ENCODE results near the gene DPYD.
A peak's percentile ranks its signal among the peaks of the same experiment; 100 is the strongest.

DPYD gene

DNA sequence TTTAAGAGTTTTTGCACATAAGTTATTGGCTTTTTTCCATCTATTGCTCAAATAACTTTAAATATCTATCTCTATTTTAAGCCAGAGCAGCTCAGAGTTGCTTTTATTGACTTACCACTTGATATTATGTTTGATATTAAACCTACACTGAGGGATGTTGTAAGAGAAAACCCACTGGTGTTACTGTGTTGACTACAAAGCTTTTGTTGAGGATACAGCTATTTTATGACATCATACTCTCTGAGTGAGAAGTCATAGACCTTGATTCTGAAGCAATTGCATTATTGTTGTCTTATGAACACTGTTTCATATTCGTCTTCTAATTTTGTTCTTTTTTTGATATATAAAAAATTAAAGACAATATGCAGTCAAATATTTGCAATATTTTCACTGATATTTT, 638.9 kb downstream of the DPYD start:
- H3K4me3 ChIP-seq (ENCODE audit: low read length) = no peak overlapping the region
- DNase-seq (ENCODE audit: low read depth) = no peak
- TF ChIP-seq, protein P1, sequence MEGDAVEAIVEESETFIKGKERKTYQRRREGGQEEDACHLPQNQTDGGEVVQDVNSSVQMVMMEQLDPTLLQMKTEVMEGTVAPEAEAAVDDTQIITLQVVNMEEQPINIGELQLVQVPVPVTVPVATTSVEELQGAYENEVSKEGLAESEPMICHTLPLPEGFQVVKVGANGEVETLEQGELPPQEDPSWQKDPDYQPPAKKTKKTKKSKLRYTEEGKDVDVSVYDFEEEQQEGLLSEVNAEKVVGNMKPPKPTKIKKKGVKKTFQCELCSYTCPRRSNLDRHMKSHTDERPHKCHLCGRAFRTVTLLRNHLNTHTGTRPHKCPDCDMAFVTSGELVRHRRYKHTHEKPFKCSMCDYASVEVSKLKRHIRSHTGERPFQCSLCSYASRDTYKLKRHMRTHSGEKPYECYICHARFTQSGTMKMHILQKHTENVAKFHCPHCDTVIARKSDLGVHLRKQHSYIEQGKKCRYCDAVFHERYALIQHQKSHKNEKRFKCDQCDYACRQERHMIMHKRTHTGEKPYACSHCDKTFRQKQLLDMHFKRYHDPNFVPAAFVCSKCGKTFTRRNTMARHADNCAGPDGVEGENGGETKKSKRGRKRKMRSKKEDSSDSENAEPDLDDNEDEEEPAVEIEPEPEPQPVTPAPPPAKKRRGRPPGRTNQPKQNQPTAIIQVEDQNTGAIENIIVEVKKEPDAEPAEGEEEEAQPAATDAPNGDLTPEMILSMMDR (conservative IDR thresholded peaks at IDR 0.05; ENCODE audit: low read depth, low read length) = no peak

DNA sequence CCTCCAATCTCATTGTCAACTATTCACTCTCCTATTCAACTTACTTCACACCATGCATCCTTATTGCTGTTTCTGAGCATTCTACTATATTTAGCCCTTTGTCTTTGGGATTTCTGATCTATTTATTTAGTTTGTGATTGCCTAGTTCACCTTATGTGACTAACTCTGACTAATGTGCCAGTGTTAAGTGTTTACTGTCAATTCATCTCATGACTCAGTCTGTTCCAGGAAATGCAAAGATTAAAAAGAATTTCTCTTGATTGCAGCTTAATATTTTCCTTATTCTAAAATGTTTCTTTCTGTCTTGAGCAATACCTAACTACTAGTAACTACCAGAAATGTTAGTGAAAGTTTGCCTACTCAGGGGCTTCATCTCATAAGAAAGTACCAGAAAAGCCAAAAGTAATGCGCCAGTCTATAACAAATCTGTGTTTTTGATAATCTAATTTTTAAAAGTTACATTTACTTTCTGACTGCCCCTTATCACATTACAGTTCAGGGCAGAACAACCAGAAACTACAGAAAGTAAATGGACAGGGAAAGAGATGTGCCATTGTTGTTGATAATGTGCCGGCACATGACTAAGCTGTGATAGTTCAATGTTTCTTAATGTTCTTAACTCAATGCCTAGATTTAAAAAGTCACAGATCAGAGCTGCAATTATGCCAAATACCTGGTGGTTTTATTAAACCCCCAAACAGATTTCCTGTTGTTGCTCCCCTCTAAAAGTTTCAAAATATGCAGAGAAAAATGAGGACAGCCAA, 642.8 kb downstream of the DPYD start:
- no peak overlapping the region for H3K4me3 ChIP-seq (ENCODE audit: low read length)
- peak; percentile 71 for DNase-seq (ENCODE audit: low read depth)
- TF ChIP-seq, protein P1 (conservative IDR thresholded peaks at IDR 0.05; ENCODE audit: low read depth, low read length) = no peak

DNA sequence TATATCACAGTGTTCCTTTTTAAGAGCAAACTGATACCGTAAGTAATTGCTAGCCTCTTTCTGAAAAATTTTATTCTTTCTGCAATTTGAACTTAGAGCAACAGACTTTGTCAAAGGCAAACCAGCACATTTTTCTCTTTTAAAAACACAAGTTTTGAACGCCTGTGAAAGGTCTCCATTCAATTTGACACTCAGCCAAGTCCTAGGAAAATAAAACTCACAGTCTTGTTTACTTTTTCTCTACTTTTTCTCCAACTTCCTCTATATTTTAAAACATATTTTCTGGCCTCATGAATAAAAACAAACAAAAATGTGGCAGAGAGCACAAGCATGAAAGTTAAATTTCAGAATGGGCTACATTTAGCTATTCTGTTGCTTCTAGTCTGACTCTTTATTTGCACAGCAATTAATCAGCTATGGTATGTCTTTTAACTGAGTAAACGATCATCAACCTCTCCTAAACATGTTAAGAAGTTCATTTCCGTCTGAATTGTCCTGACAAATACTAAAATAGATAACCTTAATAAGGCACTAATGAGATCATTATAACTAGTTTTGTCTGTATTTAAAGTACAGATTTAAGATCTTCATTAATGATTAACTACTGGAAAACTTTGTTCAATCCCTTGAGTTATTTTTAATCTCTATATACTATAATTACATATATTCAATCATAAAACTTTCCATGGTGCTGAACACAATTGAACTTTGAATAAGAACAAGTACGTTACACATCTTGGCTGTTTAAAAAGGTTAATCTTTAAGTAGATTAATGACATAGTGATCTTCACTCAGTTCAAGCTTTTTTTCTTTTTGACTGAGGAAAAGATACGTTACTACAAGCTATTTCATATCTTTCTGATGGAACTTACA, 648.7 kb downstream of the DPYD start:
- DNase-seq (ENCODE audit: low read depth) = no peak
- no peak overlapping the region for H3K4me3 ChIP-seq (ENCODE audit: low read length)
- TF ChIP-seq, protein P1 (conservative IDR thresholded peaks at IDR 0.05; ENCODE audit: low read depth, low read length) = no peak

- DNase-seq (ENCODE audit: low read depth) = no peak
- TF ChIP-seq, protein P1 (conservative IDR thresholded peaks at IDR 0.05; ENCODE audit: low read depth, low read length) = no peak
- H3K4me3 ChIP-seq (ENCODE audit: low read length) = no peak overlapping the region
These were observed 650.1 kb downstream of the DPYD start for GRCh38 chr1:97270508-97271307.

GRCh38 chr1:97265630-97266029, 655.2 kb downstream of the DPYD start:
- H3K4me3 ChIP-seq (ENCODE audit: low read length) = no peak overlapping the region
- no peak for DNase-seq (ENCODE audit: low read depth)
- TF ChIP-seq, protein P1 (conservative IDR thresholded peaks at IDR 0.05; ENCODE audit: low read depth, low read length) = no peak

DNA sequence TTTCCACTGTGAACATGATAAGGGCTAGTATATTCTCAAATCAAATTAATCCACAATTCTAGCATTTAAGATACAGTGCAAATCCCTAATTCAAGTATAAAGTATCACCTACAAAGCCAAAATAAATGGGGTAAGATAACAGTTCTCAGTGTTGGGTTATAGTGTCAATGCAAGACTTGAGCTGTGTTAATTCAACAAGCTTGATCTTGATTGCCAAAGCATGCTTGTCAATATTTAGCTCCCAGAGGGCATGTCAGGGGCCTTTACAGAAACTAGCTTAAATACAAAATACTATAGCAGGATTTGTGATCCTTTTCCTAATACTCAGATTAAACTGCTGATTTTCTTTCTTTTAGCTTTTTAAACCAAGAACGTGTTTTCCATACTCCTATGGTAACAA, 658.0 kb downstream of the DPYD start:
- TF ChIP-seq, protein P1 (conservative IDR thresholded peaks at IDR 0.05; ENCODE audit: low read depth, low read length) = no peak
- no peak for DNase-seq (ENCODE audit: low read depth)
- no peak overlapping the region for H3K4me3 ChIP-seq (ENCODE audit: low read length)

Measured in retinal pigment epithelial cell (primary cell).